Measurements from ENCODE around the gene HSCB.
"Not testable (repeated sequence)": the region's sequence is repeated elsewhere in the genome, so short reads cannot be mapped to it uniquely, and the experiment has no call there.

HSCB gene

GRCh38 chr22:28741785-28742561 is at the start of gene HSCB, which contains the start of gene CHEK2:
Gene HSCB (plus strand): TSS chr22:28742039. CDS start chr22:28742096, 57 bp downstream.
Gene CHEK2 (minus strand): TSS chr22:28741820. CDS start chr22:28734721, 7,099 bp downstream.
- peak; percentile 80 to 89 for DNase-seq

- not testable (repeated sequence) for DNase-seq
Observed at GRCh38 chr22:28693041-28693760, 48.6 kb upstream of the HSCB start.

GRCh38 chr22:28702891-28703290 is 38.9 kb upstream of the HSCB start:
- DNase-seq: no peak

- DNase-seq: no peak
Observed at GRCh38 chr22:28703436-28703835, 38.4 kb upstream of the HSCB start.

- DNase-seq: no peak
Observed at GRCh38 chr22:28706845-28707244, 35.0 kb upstream of the HSCB start.

- DNase-seq: no peak
Observed at GRCh38 chr22:28710107-28710506, 31.7 kb upstream of the HSCB start.

- no peak for DNase-seq
Observed at GRCh38 chr22:28710576-28711191, 31.2 kb upstream of the HSCB start.

GRCh38 chr22:28711341-28711740 is 30.5 kb upstream of the HSCB start:
- no peak for DNase-seq

- DNase-seq: no peak
Observed at GRCh38 chr22:28711820-28712777, 29.7 kb upstream of the HSCB start.

- no peak for DNase-seq
Observed at GRCh38 chr22:28714043-28714628, 27.7 kb upstream of the HSCB start.

GRCh38 chr22:28715611-28716010 is 26.2 kb upstream of the HSCB start:
- no peak for DNase-seq

GRCh38 chr22:28716686-28717085 is 25.2 kb upstream of the HSCB start:
- DNase-seq: no peak

- DNase-seq: no peak
Observed at GRCh38 chr22:28718044-28718443, 23.8 kb upstream of the HSCB start.

- DNase-seq: no peak
Observed at GRCh38 chr22:28728002-28728401, 13.8 kb upstream of the HSCB start.

GRCh38 chr22:28728621-28729313 is 13.1 kb upstream of the HSCB start:
- no peak for DNase-seq

GRCh38 chr22:28730179-28730578 is 11.7 kb upstream of the HSCB start:
- no peak for DNase-seq

- DNase-seq: no peak
Observed at GRCh38 chr22:28734393-28734792, 7.4 kb upstream of the HSCB start.

- peak in 1 of 2 experiments; percentile 6 for DNase-seq
Observed at GRCh38 chr22:28736301-28737155, 5.3 kb upstream of the HSCB start.

GRCh38 chr22:28737701-28738100 is 4.1 kb upstream of the HSCB start:
- no peak for DNase-seq

GRCh38 chr22:28738876-28739275 is 3.0 kb upstream of the HSCB start:
- not testable (repeated sequence) for DNase-seq

Measured in NCI-H187 (cell line).